Ascending aorta (tissue), 2 donors: ENCODE data around the gene CRYM. TPM values are rescaled to one million over a fixed set of nuclear protein-coding genes. Genes with fewer than 3 reads are reported as not detected.

Source experiments
- DNase-seq, 2 donors: peaks; one replicate each; pipeline ENCODE4 v3.0.0-alpha.2; 2019; ENCODE audit warnings: low spot score in 2 of 2
- H3K27ac ChIP-seq, 2 donors: fragments of 200-600 bp; sonication (generic); one replicate each; pipeline ENCODE4 v1.5.1; 2016 to 2017; ENCODE audit warnings: mild to moderate bottlenecking in 1 of 2
- H3K27me3 ChIP-seq: fragments of 200-600 bp; sonication (generic); one replicate; pipeline ENCODE4 v1.5.1; 2017
- H3K36me3 ChIP-seq, 2 donors: fragments of 200-600 bp; sonication (generic); one replicate each; pipeline ENCODE4 v1.5.1; 2016
- H3K4me1 ChIP-seq, 2 donors: fragments of 200-600 bp; sonication (generic); one replicate each; pipeline ENCODE4 v1.5.1; 2016 to 2017; ENCODE audit warnings: mild to moderate bottlenecking in 1 of 2
- H3K4me3 ChIP-seq, 2 donors: fragments of 200-600 bp; sonication (generic); one replicate each; pipeline ENCODE4 v1.5.1; 2016 to 2017; ENCODE audit warnings: mild to moderate bottlenecking in 1 of 2
- H3K9me3 ChIP-seq, 2 donors: fragments of 200-600 bp; sonication (generic); one replicate each; pipeline ENCODE4 v1.5.1; 2016
- CTCF ChIP-seq, 3 experiments: fragments of 200-600 bp in 2 of 3; fragments of 450-650 bp in 1 of 3; sonication (generic) in 2 of 3; IDR thresholded peaks; one replicate each; pipeline ENCODE4 v1.5.1; 2016 to 2019; ENCODE audit warnings: antibody characterized with exemption in 3 of 3, mild to moderate bottlenecking in 1 of 3, moderate library complexity in 1 of 3
- intact Hi-C: fragments of 100-400 bp; cut with DNase I; formaldehyde crosslinking; loops from one replicate; pipeline ENCODE4 v1.15.1; 2023
- total RNA-seq: library from RNA; depleted of rRNA; stranded (reverse); fragments of >200 nt; gene quantifications from one replicate; pipeline ENCODE4 v1.1.0, GENCODE V29; 2016

The CRYM gene
- total RNA-seq, 1 donor from 2014 or later = not detected

GRCh38 chr16:21224800-21225199 lies 53.3 kb downstream of the CRYM start:
- no peaks in the 10 kb centered on the region for H3K27me3 ChIP-seq
- no peak for TF ChIP-seq CTCF (IDR thresholded peaks at IDR 0.05)
- no peak for DNase-seq
- no peaks in the 10 kb centered on the region for H3K36me3 ChIP-seq
- no peak overlapping the region for H3K4me3 ChIP-seq
- no peaks in the 10 kb centered on the region for H3K4me1 ChIP-seq
- intact Hi-C loops = no loop called here
- no peaks in the 10 kb centered on the region for H3K9me3 ChIP-seq
- H3K27ac ChIP-seq = no peak overlapping the region

GRCh38 chr16:21223787-21224186 lies 54.3 kb downstream of the CRYM start:
- no peak for DNase-seq
- TF ChIP-seq CTCF (IDR thresholded peaks at IDR 0.05) = no peak
- Histone ChIP-seq H3K27ac (no peak overlapping the region), H3K36me3 (no peaks in the 10 kb centered on the region), H3K4me1 (no peaks in the 10 kb centered on the region), H3K27me3 (no peaks in the 10 kb centered on the region), H3K9me3 (no peaks in the 10 kb centered on the region), H3K4me3 (no peak overlapping the region)
- intact Hi-C loops = no loop called here

DNA sequence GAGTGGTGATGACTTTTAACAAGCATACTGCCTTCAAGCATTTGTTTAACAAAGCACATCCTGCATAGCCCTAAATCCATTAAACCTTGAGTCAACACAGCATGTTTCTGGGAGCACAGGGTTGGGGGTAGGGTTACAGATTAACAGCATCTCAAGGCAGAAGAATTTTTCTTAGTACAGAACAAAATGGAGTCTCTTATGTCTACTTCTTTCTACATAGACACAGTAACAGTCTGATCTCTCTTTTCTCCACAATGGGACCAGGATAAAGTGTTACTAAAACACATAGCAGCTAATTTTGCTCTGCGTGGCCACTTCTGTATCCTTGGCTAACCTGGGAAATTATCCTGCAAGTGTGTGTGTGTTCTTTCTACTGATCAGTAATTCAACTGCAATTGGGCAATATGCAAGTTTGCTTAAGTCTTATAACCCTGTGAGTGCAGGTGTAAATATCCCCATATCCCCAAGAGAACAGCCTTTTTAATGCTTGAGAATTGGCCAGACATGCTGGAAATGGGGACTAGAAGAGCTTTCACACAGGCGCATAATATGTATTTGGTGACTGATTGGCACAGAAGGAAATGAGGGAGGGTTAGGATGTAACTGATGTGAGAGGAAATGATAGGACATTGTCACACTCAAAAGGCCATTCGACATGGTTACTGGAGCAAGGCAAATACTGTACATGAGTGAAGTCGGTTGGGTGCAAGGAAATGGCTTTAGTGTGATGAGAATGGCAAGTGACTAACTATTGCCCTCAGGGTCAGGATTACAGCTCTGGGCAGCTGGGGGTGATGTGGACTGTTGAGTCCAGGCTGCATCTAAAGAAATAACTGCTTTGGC lies 55.4 kb downstream of the CRYM start:
- no peak for TF ChIP-seq CTCF (IDR thresholded peaks at IDR 0.05)
- no peak overlapping the region for H3K27ac ChIP-seq
- DNase-seq = no peak
- intact Hi-C loops = no loop called here
- H3K4me3 ChIP-seq = no peak overlapping the region
- H3K27me3 ChIP-seq = no peaks in the 10 kb centered on the region
- H3K36me3 ChIP-seq = no peaks in the 10 kb centered on the region
- no peaks in the 10 kb centered on the region for H3K4me1 ChIP-seq
- no peaks in the 10 kb centered on the region for H3K9me3 ChIP-seq

DNA sequence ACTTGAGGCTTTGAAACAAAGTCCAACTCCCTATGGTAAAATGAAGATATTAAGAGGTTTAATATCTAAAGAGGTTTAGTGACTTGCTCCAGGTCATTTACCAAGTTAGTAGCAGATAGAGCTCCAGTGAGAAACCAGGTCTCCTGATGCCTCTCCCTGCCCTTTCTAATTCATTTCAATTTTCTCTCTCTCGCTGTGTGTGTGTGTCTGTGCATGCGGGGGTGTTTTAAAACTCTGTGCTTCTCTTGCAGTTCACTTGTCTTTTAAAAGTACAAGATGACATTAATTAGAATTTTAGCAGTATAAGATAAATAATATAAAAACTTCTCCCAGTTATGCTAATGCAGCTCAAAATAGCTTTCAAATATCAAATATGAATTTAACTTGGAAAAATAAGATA lies 58.5 kb downstream of the CRYM start:
- no peaks in the 10 kb centered on the region for H3K36me3 ChIP-seq
- no peak overlapping the region for H3K4me3 ChIP-seq
- no peaks in the 10 kb centered on the region for H3K4me1 ChIP-seq
- H3K9me3 ChIP-seq = no peaks in the 10 kb centered on the region
- H3K27ac ChIP-seq = no peak overlapping the region
- intact Hi-C loops = no loop called here
- DNase-seq = no peak
- H3K27me3 ChIP-seq = no peaks in the 10 kb centered on the region
- no peak for TF ChIP-seq CTCF (IDR thresholded peaks at IDR 0.05)

DNA sequence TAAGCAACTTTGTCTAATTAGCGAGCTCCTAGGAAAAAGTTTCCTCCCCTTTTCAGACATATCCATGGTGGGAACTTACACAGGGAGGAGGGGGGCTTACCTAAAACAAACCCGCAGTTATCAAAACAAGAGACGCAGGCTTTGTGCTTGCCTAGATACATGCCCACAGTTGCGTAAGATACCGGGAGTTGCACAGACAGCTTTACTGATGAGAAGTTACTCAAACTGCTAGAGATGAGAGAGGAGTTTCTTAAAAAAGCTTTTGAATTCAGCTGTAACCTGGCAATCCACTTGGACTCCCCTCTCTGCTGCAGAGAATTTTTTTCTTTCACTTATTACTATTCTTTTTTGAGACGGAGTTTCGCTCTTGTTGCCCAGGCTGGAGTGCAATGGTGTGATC lies 59.9 kb downstream of the CRYM start:
- no peak for TF ChIP-seq CTCF (IDR thresholded peaks at IDR 0.05)
- Histone ChIP-seq H3K9me3 (no peaks in the 10 kb centered on the region), H3K27me3 (no peaks in the 10 kb centered on the region), H3K4me1 (no peaks in the 10 kb centered on the region), H3K27ac (no peak overlapping the region), H3K36me3 (no peaks in the 10 kb centered on the region), H3K4me3 (no peak overlapping the region)
- intact Hi-C loops = no loop called here
- DNase-seq = no peak
